HFFc6 (cell line): ENCODE results near the gene PSMD2. TPM values are rescaled to one million over a fixed set of nuclear protein-coding genes. Genes with fewer than 3 reads are reported as not detected.
A peak's percentile ranks its signal among the peaks of the same experiment; 100 is the strongest.

Experiments
- DNase-seq: peaks from one replicate; pipeline ENCODE4 v3.0.0-alpha.2; 2018
- H3K27ac Mint-ChIP-seq: 2 replicates; pipeline ENCODE4 v1.8.0; 2020; ENCODE audit warnings: mild to moderate bottlenecking, mixed read lengths
- H3K27me3 Mint-ChIP-seq: 2 replicates; pipeline ENCODE4 v1.8.0; 2021; ENCODE audit warnings: mild to moderate bottlenecking, moderate library complexity, mixed read lengths; ENCODE audit not compliant: insufficient read depth
- H3K36me3 Mint-ChIP-seq: 2 replicates; pipeline ENCODE4 v1.8.0; 2021; ENCODE audit warnings: low read depth, mixed read lengths
- H3K4me1 Mint-ChIP-seq: 2 replicates; pipeline ENCODE4 v1.8.0; 2020; ENCODE audit warnings: low read depth, mixed read lengths
- H3K4me3 Mint-ChIP-seq: 2 replicates; pipeline ENCODE4 v1.8.0; 2020; ENCODE audit warnings: mild to moderate bottlenecking, moderate library complexity, mixed read lengths
- H3K9me3 Mint-ChIP-seq: 2 replicates; pipeline ENCODE4 v1.8.0; 2020; ENCODE audit warnings: mild to moderate bottlenecking, mixed read lengths
- CTCF ChIP-seq: fragments of 200-600 bp; sonication (generic); IDR thresholded peaks from 2 replicates; pipeline ENCODE4 v1.5.0; 2021; ENCODE audit warnings: antibody characterized with exemption, mild to moderate bottlenecking
- total RNA-seq, 6 experiments: library from RNA; stranded (reverse); fragmentation: NEBNext Ultra II Directional; extraction: Animal tissue kit (Norgen Biotek cat#: 25700); gene quantifications; 2 replicates in 1 of 6; 3 replicates in 5 of 6; pipeline ENCODE4 v1.2.3, GENCODE V29; 2021

The PSMD2 gene
- total RNA-seq, 6 experiments from 2014 or later, result 620 to 777 (median 730) TPM

- Mint-ChIP-seq H3K4me3 (peak overlapping the region; percentile 74), H3K9me3 (no peaks in the 10 kb centered on the region), H3K36me3 (peaks cover 65% of the 10 kb centered on the region), H3K4me1 (peaks cover 87% of the 10 kb centered on the region), H3K27me3 (peaks cover 30% of the 10 kb centered on the region), H3K27ac (peak overlapping the region; percentile 97)
- TF ChIP-seq CTCF, result peak; percentile 11; the same call in 1 of the 2 replicates
- DNase-seq, result peak; percentile 93
Measured at GRCh38 chr3:184334470-184335158, 35.6 kb downstream of the PSMD2 start.

GRCh38 chr3:184335291-184335660, 36.2 kb downstream of the PSMD2 start:
- no peak for DNase-seq
- peak overlapping the region; percentile 87 for H3K4me3 Mint-ChIP-seq
- peaks cover 30% of the 10 kb centered on the region for H3K27me3 Mint-ChIP-seq
- peaks cover 83% of the 10 kb centered on the region for H3K4me1 Mint-ChIP-seq
- H3K36me3 Mint-ChIP-seq, result peaks cover 60% of the 10 kb centered on the region
- H3K27ac Mint-ChIP-seq, result peak overlapping the region; percentile 97
- no peaks in the 10 kb centered on the region for H3K9me3 Mint-ChIP-seq
- TF ChIP-seq CTCF, result no peak

- no peak for TF ChIP-seq CTCF
- Mint-ChIP-seq H3K27me3 (peaks cover 30% of the 10 kb centered on the region), H3K9me3 (no peaks in the 10 kb centered on the region), H3K4me1 (peaks cover 83% of the 10 kb centered on the region), H3K36me3 (peaks cover 58% of the 10 kb centered on the region), H3K4me3 (peak overlapping the region; percentile 87), H3K27ac (peak overlapping the region; percentile 97)
- peak; percentile 62 for DNase-seq
Measured at GRCh38 chr3:184335661-184336546, 36.9 kb downstream of the PSMD2 start.

- Mint-ChIP-seq H3K36me3 (peaks cover 50% of the 10 kb centered on the region), H3K27me3 (peaks cover 28% of the 10 kb centered on the region), H3K9me3 (no peaks in the 10 kb centered on the region), H3K27ac (peak overlapping the region; percentile 97), H3K4me1 (peaks cover 83% of the 10 kb centered on the region), H3K4me3 (peak overlapping the region; percentile 87)
- no peak for TF ChIP-seq CTCF
- peak; percentile 55 for DNase-seq
Measured at GRCh38 chr3:184336547-184337398, 37.7 kb downstream of the PSMD2 start.

- Mint-ChIP-seq H3K27ac (peak within 1 kb of the TSS; percentile 97), H3K27me3 (peaks cover 26% of the 10 kb centered on the region), H3K4me3 (peak within 1 kb of the TSS; percentile 87), H3K36me3 (peaks cover 44% of the 10 kb centered on the region), H3K4me1 (peaks cover 78% of the 10 kb centered on the region), H3K9me3 (no peaks in the 10 kb centered on the region)
- peak; percentile 12 for DNase-seq
- TF ChIP-seq CTCF, result no peak
Measured at GRCh38 chr3:184337399-184337714, 38.3 kb downstream of the PSMD2 start, which contains the start of gene FAM131A. Gene FAM131A (plus strand): TSS chr3:184337600. CDS start chr3:184337631, 31 bp downstream.
